ENCODE results near the gene FXYD7. TPM values are rescaled to one million over a fixed set of nuclear protein-coding genes. Genes with fewer than 3 reads are reported as not detected.

FXYD7 gene
- total and polyA plus RNA-seq, 2 of the 13 experiments (the other 11 are each of a cell fraction or from before 2014, with no cell fraction given), result 0.55 TPM; not detected in 1

GRCh38 chr19:35105047-35105410 lies 38.0 kb upstream of the FXYD7 start:
- 75% methylated on average over 6 of the region's 6 CpGs for WGBS (ENCODE audit: low lambda C conversion rate)
- intact Hi-C loops (cut with micrococcal nuclease; ENCODE audit: unreplicated experiment) (no loop called here), in situ Hi-C loops (cut with HindIII; ENCODE audit: extremely low pct_ligation_motif_present, low pct_unique_long_range_greater_than_20kb) (no loop called here)
- DNase-seq (ENCODE audit: low spot score), result no peak
- no peak overlapping the region for H3K27ac ChIP-seq (ENCODE audit: extremely low read length, insufficient read depth, low read length)
- no peak overlapping the region for H2AFZ ChIP-seq (ENCODE audit: low read length)
- no peak for FAIRE-seq
- ChIA-PET POLR2A (no interaction called here), CTCF (ENCODE audit: low intra/inter-chr PET ratio, low total read pairs) (no interaction called here)
- H3K36me3 ChIP-seq (replicated peaks in 1 of 2; ENCODE audit: control insufficient read depth in 1 of 2, insufficient read depth in 2 of 2, low read length in 2 of 2), result no peaks in the 10 kb centered on the region
- no peak overlapping the region for H3K9ac ChIP-seq (ENCODE audit: insufficient read depth, low read depth, low read length)
- H4K20me1 ChIP-seq (ENCODE audit: insufficient read depth, low read length), result no peaks in the 10 kb centered on the region
- no peaks in the 10 kb centered on the region for H3K79me2 ChIP-seq (ENCODE audit: insufficient read depth, low read length)
- BruUV-seq (replicated peaks), result no TSS peak
- H3K27me3 ChIP-seq (ENCODE audit: control insufficient read depth in 1 of 2, insufficient read depth in 2 of 2, low read length in 2 of 2), result peaks cover 0 to 4% of the 10 kb centered on the region in 2 experiments; a peak in 1 of 5 replicates
- no peak overlapping the region for H3K4me2 ChIP-seq (ENCODE audit: low read depth, low read length)
- H3K4me3 ChIP-seq (replicated peaks in 1 of 3; ENCODE audit: insufficient read depth in 1 of 3, low read depth in 2 of 3, low read length in 3 of 3), result no peak overlapping the region
- TF ChIP-seq CAMTA2 (CRISPR knock-in tag; IDR thresholded peaks at IDR 0.05; ENCODE audit: borderline replicate concordance) (no peak), JDP2 (CRISPR knock-in tag; IDR thresholded peaks at IDR 0.05; ENCODE audit: borderline replicate concordance) (no peak), ZNF274 (CRISPR knock-in tag; IDR thresholded peaks at IDR 0.05) (no peak), CEBPG (CRISPR knock-in tag; IDR thresholded peaks at IDR 0.05) (peak; percentile 29; the same call in 1 of the 2 replicates), ZNF432 (CRISPR knock-in tag; IDR thresholded peaks at IDR 0.05; ENCODE audit: borderline replicate concordance) (no peak), ZNF12 (CRISPR knock-in tag; IDR thresholded peaks at IDR 0.05) (peak; percentile 92)
- peaks cover 52% of the 10 kb centered on the region for H3K4me1 ChIP-seq (ENCODE audit: insufficient read depth, low read length)
- no peaks in the 10 kb centered on the region for H3K9me3 ChIP-seq (ENCODE audit: low read length)
- ATAC-seq, result no peak

GRCh38 chr19:35105411-35106290 lies 37.4 kb upstream of the FXYD7 start:
- Histone ChIP-seq H3K9ac (ENCODE audit: insufficient read depth, low read depth, low read length) (no peak overlapping the region), H3K27ac (ENCODE audit: extremely low read length, insufficient read depth, low read length) (no peak overlapping the region), H3K9me3 (ENCODE audit: low read length) (no peaks in the 10 kb centered on the region), H3K4me2 (ENCODE audit: low read depth, low read length) (no peak overlapping the region), H3K27me3 (ENCODE audit: control insufficient read depth in 1 of 2, insufficient read depth in 2 of 2, low read length in 2 of 2) (peaks cover 0 to 4% of the 10 kb centered on the region in 2 experiments; a peak in 1 of 5 replicates), H3K36me3 (replicated peaks in 1 of 2; ENCODE audit: control insufficient read depth in 1 of 2, insufficient read depth in 2 of 2, low read length in 2 of 2) (no peaks in the 10 kb centered on the region), H3K79me2 (ENCODE audit: insufficient read depth, low read length) (no peaks in the 10 kb centered on the region), H3K4me1 (ENCODE audit: insufficient read depth, low read length) (peaks cover 50% of the 10 kb centered on the region), H2AFZ (ENCODE audit: low read length) (no peak overlapping the region), H4K20me1 (ENCODE audit: insufficient read depth, low read length) (no peaks in the 10 kb centered on the region), H3K4me3 (replicated peaks in 1 of 3; ENCODE audit: insufficient read depth in 1 of 3, low read depth in 2 of 3, low read length in 3 of 3) (no peak overlapping the region)
- ChIA-PET POLR2A (no interaction called here), CTCF (ENCODE audit: low intra/inter-chr PET ratio, low total read pairs) (no interaction called here)
- in situ Hi-C loops (cut with HindIII; ENCODE audit: extremely low pct_ligation_motif_present, low pct_unique_long_range_greater_than_20kb) (no loop called here), intact Hi-C loops (cut with micrococcal nuclease; ENCODE audit: unreplicated experiment) (no loop called here)
- TF ChIP-seq ZNF234 (CRISPR knock-in tag; conservative IDR thresholded peaks at IDR 0.05) (no peak), MNT (IDR thresholded peaks at IDR 0.05) (no peak), ZFP82 (CRISPR knock-in tag; IDR thresholded peaks at IDR 0.05; ENCODE audit: borderline replicate concordance) (no peak), CREB1 (IDR thresholded peaks at IDR 0.05) (peak; percentile 83), CREB1 (CRISPR knock-in tag; IDR thresholded peaks at IDR 0.05) (no peak), PAXIP1 (CRISPR knock-in tag; conservative IDR thresholded peaks at IDR 0.05) (no peak)
- BruUV-seq (replicated peaks), result no TSS peak
- 85% methylated on average over 30 of the region's 30 CpGs for WGBS (ENCODE audit: low lambda C conversion rate)
- FAIRE-seq (no peak), ATAC-seq (no peak), DNase-seq (ENCODE audit: low spot score) (no peak)

All from HepG2 (cell line).